HL-60 (cell line): Measurements from ENCODE around the gene PAPOLG.
"Not testable (repeated sequence)": the region's sequence is repeated elsewhere in the genome, so short reads cannot be mapped to it uniquely, and the experiment has no call there.

ENCODE experiments used
- DNase-seq, 2 experiments: peaks; one replicate each; pipeline ENCODE4 v3.0.0-alpha.2; 2010 to 2020; ENCODE audit warnings: low read depth in 1 of 2, low spot score in 1 of 2
- H3K27ac ChIP-seq: fragments of 250-450 bp; sonication (Bioruptor Pico); replicated peaks from 2 replicates; pipeline ENCODE4 v1.5.1; 2020; ENCODE audit warnings: mild to moderate bottlenecking, moderate library complexity
- H3K27me3 ChIP-seq: fragments of 250-450 bp; sonication (Bioruptor Pico); 2 replicates; pipeline ENCODE4 v1.5.1; 2021; ENCODE audit warnings: mild to moderate bottlenecking, moderate library complexity; ENCODE audit not compliant: insufficient read depth, poor library complexity, severe bottlenecking
- H3K4me3 ChIP-seq: replicated peaks from 2 replicates; pipeline ENCODE4 v1.5.1; 2011; ENCODE audit warnings: mild to moderate bottlenecking, control low read depth, low read length; ENCODE audit not compliant: insufficient read depth
- CTCF ChIP-seq: IDR thresholded peaks from one replicate; pipeline ENCODE4 v1.5.1; 2011; ENCODE audit warnings: low read length, control low read depth, inconsistent platforms; ENCODE audit not compliant: insufficient read depth
- GABPA ChIP-seq: IDR thresholded peaks from 2 replicates; pipeline ENCODE4 v1.6.1; 2012; ENCODE audit warnings: low read depth
- POLR2AphosphoS5 ChIP-seq: IDR thresholded peaks from 2 replicates; pipeline ENCODE4 v1.6.1; 2012; ENCODE audit warnings: low read depth
- SPI1 ChIP-seq: IDR thresholded peaks from 2 replicates; pipeline ENCODE4 v1.6.1; 2012; ENCODE audit warnings: low read depth, mild to moderate bottlenecking, borderline replicate concordance
- TF ChIP-seq, protein P1 (sequence below): IDR thresholded peaks from 2 replicates; pipeline ENCODE4 v1.6.1; 2012; ENCODE audit warnings: low read depth; ENCODE audit not compliant: insufficient replicate concordance

PAPOLG gene

GRCh38 chr2:60808330-60808801, 52.3 kb downstream of the PAPOLG start:
- Histone ChIP-seq H3K4me3 (no peak overlapping the region), H3K27me3 (no peaks in the 10 kb centered on the region), H3K27ac (no peak overlapping the region)
- TF ChIP-seq SPI1 (no peak), CTCF (no peak), GABPA (no peak), POLR2AphosphoS5 (no peak)
- TF ChIP-seq, protein P1, sequence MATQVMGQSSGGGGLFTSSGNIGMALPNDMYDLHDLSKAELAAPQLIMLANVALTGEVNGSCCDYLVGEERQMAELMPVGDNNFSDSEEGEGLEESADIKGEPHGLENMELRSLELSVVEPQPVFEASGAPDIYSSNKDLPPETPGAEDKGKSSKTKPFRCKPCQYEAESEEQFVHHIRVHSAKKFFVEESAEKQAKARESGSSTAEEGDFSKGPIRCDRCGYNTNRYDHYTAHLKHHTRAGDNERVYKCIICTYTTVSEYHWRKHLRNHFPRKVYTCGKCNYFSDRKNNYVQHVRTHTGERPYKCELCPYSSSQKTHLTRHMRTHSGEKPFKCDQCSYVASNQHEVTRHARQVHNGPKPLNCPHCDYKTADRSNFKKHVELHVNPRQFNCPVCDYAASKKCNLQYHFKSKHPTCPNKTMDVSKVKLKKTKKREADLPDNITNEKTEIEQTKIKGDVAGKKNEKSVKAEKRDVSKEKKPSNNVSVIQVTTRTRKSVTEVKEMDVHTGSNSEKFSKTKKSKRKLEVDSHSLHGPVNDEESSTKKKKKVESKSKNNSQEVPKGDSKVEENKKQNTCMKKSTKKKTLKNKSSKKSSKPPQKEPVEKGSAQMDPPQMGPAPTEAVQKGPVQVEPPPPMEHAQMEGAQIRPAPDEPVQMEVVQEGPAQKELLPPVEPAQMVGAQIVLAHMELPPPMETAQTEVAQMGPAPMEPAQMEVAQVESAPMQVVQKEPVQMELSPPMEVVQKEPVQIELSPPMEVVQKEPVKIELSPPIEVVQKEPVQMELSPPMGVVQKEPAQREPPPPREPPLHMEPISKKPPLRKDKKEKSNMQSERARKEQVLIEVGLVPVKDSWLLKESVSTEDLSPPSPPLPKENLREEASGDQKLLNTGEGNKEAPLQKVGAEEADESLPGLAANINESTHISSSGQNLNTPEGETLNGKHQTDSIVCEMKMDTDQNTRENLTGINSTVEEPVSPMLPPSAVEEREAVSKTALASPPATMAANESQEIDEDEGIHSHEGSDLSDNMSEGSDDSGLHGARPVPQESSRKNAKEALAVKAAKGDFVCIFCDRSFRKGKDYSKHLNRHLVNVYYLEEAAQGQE = no peak
- DNase-seq = no peak

DNA sequence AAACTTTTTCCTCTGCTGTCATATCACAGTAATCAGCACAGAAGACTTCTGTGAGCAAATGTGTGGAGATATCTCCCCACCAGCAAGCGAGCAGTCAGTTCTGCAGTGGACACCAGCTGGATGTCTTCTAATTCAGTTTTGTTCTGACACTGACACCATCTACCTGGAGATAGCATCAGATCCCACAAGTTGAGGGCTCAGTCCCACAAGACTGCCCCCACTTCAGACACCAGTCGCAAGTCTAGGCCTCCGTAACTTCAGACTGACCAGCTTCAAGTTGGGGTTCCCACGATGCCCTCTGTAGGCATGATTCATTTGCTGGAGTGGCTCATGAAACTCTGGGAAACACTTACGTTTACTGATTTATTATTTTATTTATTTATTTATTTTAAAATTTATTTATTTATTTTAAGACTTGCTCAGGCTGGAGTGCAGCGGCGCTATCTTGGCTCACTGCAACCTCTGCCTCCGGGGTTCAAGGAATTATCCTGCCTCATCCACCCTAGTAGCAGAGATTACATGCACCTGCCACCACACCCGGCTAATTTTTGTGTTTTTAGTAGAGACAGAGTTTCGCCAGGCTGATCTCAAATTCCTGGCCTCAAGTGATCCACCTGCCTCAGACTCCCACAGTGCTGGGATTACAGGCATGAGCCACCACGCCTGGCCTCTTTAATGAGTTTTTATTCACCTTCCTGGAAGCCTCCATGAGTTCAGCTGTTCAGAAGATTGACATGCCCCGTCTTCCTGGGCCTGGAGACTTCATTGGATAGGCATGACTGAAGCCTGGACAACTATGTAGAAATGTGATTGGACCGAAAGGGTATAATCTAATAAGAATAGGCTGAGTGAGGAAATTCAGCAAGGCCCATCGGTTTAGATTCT, 55.7 kb downstream of the PAPOLG start:
- DNase-seq = no peak
- H3K4me3 ChIP-seq = no peak overlapping the region
- TF ChIP-seq GABPA (no peak), POLR2AphosphoS5 (no peak), SPI1 (no peak), CTCF (no peak)
- TF ChIP-seq, protein P1 = no peak
- H3K27me3 ChIP-seq = no peaks in the 10 kb centered on the region
- no peak overlapping the region for H3K27ac ChIP-seq

DNA sequence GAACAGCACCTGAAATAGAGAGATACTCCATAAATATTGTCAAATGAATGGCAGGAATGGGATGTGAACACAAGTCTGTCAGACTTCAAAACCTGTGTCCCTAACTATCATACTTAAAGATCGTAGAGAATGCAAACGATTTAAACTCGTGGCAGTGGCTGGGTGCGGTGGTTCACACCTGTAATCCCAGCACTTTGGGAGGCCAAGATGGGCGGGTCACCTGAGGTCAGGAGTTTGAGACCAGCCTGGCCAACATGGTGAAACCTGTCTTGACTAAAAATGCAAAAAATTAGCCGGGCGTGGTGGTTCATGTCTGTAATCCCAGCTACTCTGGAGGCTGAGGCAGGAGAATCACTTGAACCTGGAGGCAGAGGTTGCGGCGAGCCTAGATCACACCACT, 61.1 kb downstream of the PAPOLG start:
- not testable (repeated sequence) for H3K27me3 ChIP-seq, DNase-seq, H3K27ac ChIP-seq, H3K4me3 ChIP-seq

- no peak overlapping the region for H3K27ac ChIP-seq
- H3K27me3 ChIP-seq = no peaks in the 10 kb centered on the region
- no peak overlapping the region for H3K4me3 ChIP-seq
- DNase-seq = no peak
- TF ChIP-seq, protein P1 = no peak
- TF ChIP-seq GABPA = no peak
- no peak for TF ChIP-seq POLR2AphosphoS5
- TF ChIP-seq SPI1 = no peak
- TF ChIP-seq CTCF = no peak
Observed at GRCh38 chr2:60818272-60818671, 62.2 kb downstream of the PAPOLG start.
